ENCODE data around the gene ADCY9.
"Not testable (repeated sequence)": the region's sequence is repeated elsewhere in the genome, so short reads cannot be mapped to it uniquely, and the experiment has no call there.

The ADCY9 gene

DNA sequence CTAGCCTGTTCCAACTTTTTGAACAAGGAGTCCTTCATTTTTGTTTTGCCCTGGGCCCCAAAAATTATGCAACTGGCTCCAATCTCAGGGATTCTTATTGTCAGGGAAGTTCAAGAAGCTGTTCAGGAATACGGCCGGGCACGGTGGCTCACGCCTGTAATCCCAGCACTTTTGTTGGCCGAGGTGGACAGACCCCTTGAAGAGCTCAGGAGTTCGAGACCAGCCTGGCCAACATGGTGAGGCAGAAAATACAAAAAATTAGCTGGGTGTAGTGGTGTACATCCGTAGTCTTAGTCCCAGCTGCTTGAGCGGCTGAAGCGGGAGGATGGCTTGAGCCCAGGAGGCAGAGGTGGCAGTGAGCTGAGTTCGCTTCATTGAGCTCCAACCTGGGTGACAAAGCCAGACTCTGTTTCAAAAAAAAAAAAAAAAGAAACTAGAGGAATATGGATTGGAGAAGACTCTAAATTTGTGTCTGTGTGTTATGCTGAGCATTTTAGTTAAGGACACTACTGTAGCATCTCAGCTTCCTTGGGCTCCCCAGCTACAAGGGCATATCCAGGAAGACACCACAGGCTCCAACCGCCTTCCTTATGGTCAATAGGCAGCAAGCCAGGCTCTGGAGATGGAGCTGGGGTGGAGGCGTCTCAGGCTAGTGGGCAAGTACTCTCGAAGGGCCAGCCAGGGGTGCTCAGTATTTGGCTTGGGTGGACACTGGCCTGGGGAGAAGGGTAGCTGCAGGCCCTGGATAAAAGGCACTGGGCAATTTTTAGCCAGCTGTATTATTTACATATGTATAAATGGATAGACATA is 179.0 kb downstream of the ADCY9 start:
- H3K4me3 ChIP-seq (ENCODE audit: low read length) = no peak overlapping the region
- TF ChIP-seq, protein P1, sequence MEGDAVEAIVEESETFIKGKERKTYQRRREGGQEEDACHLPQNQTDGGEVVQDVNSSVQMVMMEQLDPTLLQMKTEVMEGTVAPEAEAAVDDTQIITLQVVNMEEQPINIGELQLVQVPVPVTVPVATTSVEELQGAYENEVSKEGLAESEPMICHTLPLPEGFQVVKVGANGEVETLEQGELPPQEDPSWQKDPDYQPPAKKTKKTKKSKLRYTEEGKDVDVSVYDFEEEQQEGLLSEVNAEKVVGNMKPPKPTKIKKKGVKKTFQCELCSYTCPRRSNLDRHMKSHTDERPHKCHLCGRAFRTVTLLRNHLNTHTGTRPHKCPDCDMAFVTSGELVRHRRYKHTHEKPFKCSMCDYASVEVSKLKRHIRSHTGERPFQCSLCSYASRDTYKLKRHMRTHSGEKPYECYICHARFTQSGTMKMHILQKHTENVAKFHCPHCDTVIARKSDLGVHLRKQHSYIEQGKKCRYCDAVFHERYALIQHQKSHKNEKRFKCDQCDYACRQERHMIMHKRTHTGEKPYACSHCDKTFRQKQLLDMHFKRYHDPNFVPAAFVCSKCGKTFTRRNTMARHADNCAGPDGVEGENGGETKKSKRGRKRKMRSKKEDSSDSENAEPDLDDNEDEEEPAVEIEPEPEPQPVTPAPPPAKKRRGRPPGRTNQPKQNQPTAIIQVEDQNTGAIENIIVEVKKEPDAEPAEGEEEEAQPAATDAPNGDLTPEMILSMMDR (conservative IDR thresholded peaks at IDR 0.05; ENCODE audit: low read depth, low read length) = no peak

DNA sequence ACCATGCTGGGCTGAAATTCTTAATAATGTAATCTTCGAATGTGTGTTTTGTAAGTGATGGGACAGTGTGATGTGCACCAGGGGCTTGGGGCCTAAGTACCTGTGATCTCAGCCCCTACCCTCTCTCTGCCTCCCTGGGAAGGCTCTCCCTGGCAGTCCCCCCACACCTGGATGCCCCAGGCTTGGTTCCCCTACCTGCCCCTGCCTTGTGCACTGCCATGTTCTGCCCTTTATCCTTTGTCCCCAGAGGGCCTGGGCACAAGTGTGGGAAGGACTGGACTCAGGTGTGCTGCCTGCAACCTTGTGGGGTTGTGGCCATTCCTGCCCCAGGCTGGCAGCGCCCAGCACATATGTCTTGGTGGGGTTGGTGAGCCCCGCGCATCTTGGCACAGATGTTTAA is 180.3 kb downstream of the ADCY9 start:
- H3K4me3 ChIP-seq (ENCODE audit: low read length) = no peak overlapping the region
- TF ChIP-seq, protein P1 (conservative IDR thresholded peaks at IDR 0.05; ENCODE audit: low read depth, low read length) = no peak
- no peak for DNase-seq (ENCODE audit: low read depth)

More for the DNA sequence above, 179.0 kb downstream of the ADCY9 start:
- no peak for DNase-seq (ENCODE audit: low read depth)

DNA sequence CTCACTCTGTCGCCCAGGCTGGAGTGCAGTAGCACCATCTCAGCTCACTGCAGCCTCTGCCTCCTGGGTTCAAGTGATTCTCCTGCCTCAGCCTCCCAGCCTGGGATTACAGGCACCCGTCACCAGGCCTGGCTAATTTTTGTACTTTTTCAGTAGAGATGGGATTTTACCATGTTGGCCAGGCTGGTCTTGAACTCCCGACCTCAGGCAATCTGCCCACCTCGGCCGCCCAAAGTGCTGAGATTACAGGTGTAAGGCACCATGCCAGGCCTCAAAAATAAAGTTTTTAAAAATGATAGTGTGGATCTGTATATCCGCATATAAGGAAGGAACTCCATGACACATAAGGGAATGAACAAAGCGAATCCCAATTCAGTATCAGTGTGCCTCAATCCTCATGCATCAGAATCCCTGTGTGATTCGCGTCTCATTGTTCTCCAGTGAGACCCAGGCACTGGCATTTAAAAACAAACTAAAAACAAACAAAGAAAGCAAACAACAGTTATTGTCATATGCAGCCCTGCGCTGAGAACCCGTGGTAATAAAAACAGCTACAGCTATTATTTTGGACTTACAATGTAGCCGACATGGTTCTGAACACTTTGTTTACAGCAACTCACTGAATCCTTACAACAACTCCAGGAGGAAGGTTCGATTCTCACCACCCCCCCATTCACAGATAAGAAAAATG is 181.6 kb downstream of the ADCY9 start:
- DNase-seq (ENCODE audit: low read depth) = no peak
- TF ChIP-seq, protein P1 (conservative IDR thresholded peaks at IDR 0.05; ENCODE audit: low read depth, low read length) = no peak
- no peak overlapping the region for H3K4me3 ChIP-seq (ENCODE audit: low read length)

DNA sequence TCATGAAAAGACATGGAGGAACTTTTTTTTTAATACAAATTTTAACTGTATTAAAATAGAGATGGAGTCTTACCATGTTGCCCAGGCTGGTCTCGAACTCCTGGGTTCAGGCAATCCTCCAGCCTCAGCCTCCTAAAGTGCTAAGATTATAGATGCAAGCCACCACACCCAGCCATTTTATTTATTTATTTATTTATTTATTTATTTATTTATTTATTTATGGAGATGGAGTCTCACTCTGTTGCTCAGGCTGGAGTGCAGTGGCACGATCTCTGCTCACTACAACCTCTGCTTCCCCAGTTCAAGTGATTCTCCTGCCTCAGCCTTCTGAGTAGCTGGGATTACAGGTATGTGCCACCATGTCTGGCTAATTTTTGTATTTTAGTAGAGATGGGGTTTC is 189.1 kb downstream of the ADCY9 start:
- DNase-seq (ENCODE audit: low read depth); H3K4me3 ChIP-seq (ENCODE audit: low read length): not testable (repeated sequence)

DNA sequence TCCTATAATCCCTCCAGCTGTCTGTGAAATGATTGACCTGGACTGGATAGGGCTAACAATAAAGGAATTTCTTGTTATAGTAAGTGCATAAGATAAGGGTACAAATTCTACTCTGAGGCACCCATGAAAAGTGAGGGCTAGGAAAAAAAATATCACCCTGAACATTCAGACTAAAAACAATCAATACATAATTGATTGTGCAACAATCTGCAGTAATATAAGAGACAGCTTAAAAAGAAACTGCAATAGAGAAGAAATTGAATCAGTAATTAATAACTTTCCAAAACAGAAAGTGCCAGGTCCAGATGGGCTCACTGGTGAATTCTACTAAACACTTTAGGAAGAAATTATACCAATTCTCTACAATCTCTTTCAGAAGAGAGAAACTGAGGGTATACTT is 191.5 kb downstream of the ADCY9 start:
- TF ChIP-seq, protein P1 (conservative IDR thresholded peaks at IDR 0.05; ENCODE audit: low read depth, low read length) = no peak
- H3K4me3 ChIP-seq (ENCODE audit: low read length) = no peak overlapping the region
- DNase-seq (ENCODE audit: low read depth) = no peak

DNA sequence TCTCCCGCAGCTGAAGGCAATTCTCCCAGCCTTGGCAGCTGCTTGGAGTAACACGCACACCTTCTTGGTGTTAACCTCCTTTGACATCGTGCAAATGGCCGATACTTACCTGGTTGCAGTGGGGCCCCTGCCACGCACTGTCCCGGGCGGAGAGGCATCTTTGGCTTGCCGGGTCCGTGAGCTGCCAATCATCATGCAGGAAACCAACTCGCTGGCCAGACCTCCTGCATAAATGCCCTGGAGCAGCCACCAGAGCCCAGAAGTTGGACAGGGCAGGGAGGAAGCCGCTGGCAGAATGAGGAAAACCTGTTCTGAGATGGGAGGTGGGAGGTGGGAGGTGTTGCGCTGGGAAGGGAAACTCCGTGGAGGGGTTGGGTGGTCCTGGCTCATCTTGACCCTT is 194.0 kb downstream of the ADCY9 start:
- DNase-seq (ENCODE audit: low read depth) = no peak
- TF ChIP-seq, protein P1 (conservative IDR thresholded peaks at IDR 0.05; ENCODE audit: low read depth, low read length) = no peak
- H3K4me3 ChIP-seq (ENCODE audit: low read length) = no peak overlapping the region

DNA sequence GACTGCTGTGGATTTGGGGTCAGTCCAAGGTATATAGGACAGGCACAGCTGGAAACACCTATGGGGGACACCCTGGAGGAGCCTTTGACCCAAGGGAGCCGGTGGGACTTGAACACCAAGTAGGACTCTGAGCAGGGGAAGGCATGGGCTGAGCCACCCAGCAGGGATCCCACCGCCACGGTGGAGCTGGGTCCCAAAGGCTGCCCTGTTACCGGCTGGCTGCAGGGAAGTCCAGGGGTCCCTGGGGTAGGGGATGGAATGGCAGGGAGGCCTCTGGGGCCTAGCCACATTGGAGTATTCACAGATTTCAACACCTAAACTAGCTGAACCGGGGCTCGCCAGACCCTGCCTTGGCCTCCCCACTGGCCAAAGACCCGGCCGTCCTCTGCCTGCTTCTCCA is 196.0 kb downstream of the ADCY9 start:
- no peak for DNase-seq (ENCODE audit: low read depth)
- TF ChIP-seq, protein P1 (conservative IDR thresholded peaks at IDR 0.05; ENCODE audit: low read depth, low read length) = no peak
- no peak overlapping the region for H3K4me3 ChIP-seq (ENCODE audit: low read length)
